Measurements from ENCODE around the gene ZSWIM4.
"Not testable (repeated sequence)": the region's sequence is repeated elsewhere in the genome, so short reads cannot be mapped to it uniquely, and the experiment has no call there.

ZSWIM4 gene

GRCh38 chr19:13794757-13795589 is at the start of gene ZSWIM4:
Gene ZSWIM4 (plus strand): TSS chr19:13795443. CDS start chr19:13795649, 206 bp downstream.
- DNase-seq = peak; percentile 96 to 97

GRCh38 chr19:13747098-13747453 is 48.2 kb upstream of the ZSWIM4 start:
- DNase-seq = no peak

- peak; percentile 23 to 36 for DNase-seq
Measured at GRCh38 chr19:13748169-13748828, 46.9 kb upstream of the ZSWIM4 start.

GRCh38 chr19:13751436-13751835 is 43.8 kb upstream of the ZSWIM4 start:
- no peak for DNase-seq

DNA sequence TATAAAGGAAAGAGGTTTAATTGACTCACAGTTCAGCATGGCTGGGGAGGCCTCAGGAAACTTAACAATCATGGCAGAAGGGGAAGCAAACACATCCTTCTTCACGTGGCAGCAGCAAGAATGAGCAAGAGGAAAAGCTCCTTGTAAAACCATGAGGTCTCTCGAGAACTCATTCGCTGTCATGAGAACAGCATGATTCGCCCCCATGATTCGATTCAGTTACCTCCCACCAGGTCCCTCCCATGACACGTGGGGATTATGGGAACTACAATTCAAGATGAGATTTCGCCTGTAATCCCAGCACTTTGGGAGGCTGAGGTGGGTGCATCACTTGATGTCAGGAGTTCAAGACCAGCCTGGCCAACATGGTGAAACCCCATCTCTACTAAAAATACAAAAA is 41.6 kb upstream of the ZSWIM4 start:
- not testable (repeated sequence) for DNase-seq

GRCh38 chr19:13756210-13756609 is 39.0 kb upstream of the ZSWIM4 start:
- no peak for DNase-seq

- DNase-seq = no peak
Measured at GRCh38 chr19:13757805-13758772, 37.2 kb upstream of the ZSWIM4 start.

DNA sequence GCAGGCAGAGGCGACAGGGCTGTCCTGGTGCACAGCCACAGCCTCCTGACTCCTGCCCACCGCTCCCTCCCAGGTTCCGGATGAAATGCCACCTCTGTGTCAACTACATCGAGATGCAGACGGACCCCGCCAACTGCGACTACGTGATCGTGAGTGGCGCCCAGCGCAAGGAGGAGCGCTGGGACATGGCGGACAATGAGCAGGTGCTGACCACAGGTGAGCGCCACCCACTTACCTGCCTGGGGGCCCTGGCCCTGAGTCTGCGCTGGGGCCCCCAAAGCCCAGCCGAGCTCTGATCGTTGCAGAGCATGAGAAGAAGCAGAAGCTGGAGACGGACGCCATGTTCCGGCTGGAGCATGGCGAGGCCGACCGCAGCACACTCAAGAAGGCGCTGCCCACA is 36.4 kb upstream of the ZSWIM4 start:
- DNase-seq = no peak

- DNase-seq = no peak
Measured at GRCh38 chr19:13761423-13761822, 33.8 kb upstream of the ZSWIM4 start.

DNA sequence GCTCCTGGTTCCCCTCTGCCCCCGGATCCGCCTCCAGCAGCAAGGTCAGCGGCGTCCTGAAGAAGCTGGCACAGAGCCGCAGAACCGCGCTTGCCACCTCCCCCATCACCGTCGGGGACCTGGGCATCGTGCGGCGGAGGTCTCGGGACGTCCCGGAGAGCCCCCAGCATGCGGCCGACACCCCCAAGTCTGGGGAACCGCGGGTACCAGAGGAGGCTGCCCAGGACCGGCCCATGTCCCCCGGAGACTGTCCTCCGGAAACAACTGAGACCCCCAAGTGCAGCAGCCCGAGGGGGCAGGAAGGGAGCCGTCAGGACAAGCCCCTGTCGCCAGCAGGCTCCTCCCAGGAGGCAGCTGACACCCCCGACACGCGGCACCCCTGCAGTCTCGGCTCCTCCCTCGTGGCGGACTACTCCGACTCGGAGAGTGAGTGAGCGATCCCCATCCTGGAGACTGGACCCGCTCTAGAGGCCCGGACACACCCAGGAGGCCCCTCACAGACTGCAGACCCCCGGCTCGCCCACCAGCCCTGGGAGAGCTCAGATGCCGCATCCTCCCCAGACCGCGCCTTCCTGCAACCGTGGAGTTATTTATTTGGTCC is 32.5 kb upstream of the ZSWIM4 start:
- no peak for DNase-seq

GRCh38 chr19:13763265-13763664 is 32.0 kb upstream of the ZSWIM4 start:
- DNase-seq = no peak

GRCh38 chr19:13764101-13764807 is 31.0 kb upstream of the ZSWIM4 start, which contains the start of gene MRI1:
Gene MRI1 (plus strand): TSS chr19:13764522. CDS start chr19:13764589, 67 bp downstream.
- DNase-seq = peak; percentile 54 to 72

DNA sequence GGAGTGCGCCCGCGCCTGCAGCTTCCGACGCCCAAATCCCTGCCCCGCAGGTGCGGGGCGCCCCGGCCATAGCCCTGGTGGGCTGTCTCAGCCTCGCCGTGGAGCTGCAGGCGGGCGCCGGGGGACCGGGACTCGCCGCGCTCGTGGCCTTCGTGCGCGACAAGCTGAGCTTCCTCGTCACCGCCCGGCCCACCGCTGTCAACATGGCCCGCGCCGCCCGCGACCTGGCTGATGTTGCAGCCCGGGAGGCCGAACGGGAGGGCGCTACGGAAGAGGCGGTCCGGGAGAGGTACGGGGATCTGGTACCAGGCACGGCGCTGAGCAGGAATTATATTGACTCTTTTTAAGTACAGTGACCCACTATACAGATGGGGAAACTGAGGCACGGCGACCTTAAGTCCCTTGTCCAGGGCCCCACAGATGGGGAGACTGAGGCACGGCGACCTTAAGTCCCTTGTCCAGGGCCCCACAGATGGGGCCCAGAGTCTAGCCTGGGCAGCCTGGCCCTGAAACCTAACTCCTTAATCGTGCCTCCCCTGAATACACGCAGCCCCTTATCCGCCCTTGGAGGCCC is 30.3 kb upstream of the ZSWIM4 start:
- DNase-seq = peak in 1 of 2 donors; percentile 40

DNA sequence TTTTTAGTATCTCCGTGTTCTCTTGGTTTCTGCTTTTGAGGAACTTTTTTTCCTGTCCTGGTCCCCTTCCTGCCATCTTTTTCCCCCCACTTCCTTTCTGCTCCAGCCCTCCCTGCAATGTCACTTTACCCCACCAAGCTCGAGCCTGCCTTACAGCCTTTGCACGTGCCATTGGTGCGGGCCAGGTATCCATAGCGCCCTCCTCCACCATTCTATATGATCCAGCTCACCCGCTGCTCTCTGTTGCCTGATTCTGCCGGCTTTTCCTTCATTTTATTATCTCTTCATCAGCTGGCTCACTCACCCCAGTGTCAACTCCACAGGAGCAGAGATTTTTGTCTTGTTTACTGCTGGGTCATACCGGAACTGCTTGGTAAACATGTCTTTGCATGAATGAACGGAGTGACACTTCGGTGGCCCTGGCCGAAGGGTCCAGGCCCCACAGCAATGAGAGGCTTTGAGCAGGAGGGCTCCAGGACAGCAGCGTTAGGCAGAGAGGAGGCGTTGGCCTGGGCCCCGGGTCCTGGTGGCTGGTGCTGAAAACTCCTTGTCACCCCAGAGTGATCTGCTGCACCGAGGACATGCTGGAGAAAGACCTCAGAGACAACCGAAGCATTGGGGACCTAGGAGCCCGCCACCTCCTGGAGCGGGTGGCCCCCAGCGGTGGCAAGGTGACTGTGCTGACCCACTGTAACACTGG is 29.7 kb upstream of the ZSWIM4 start:
- DNase-seq = no peak

DNA sequence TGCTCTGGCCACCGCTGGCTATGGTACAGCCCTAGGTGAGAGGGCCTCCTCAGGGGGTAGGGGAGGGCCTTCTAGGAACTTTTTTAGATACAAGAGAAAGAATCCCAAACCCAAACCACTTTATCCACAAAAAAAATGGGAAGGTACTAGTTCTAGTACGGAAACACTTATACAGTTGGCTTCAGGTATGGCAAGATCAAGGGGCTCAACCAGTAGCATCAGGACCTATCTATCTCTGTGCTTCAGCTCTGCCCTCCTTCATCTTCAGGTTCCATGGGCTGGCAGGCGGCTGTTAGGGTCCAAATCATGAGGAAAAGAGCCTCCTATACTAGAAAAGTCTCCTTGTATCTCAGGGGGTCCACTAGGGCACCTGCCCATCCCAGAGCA is 29.2 kb upstream of the ZSWIM4 start:
- no peak for DNase-seq

GRCh38 chr19:13768510-13768909 is 26.7 kb upstream of the ZSWIM4 start:
- DNase-seq = no peak

DNA sequence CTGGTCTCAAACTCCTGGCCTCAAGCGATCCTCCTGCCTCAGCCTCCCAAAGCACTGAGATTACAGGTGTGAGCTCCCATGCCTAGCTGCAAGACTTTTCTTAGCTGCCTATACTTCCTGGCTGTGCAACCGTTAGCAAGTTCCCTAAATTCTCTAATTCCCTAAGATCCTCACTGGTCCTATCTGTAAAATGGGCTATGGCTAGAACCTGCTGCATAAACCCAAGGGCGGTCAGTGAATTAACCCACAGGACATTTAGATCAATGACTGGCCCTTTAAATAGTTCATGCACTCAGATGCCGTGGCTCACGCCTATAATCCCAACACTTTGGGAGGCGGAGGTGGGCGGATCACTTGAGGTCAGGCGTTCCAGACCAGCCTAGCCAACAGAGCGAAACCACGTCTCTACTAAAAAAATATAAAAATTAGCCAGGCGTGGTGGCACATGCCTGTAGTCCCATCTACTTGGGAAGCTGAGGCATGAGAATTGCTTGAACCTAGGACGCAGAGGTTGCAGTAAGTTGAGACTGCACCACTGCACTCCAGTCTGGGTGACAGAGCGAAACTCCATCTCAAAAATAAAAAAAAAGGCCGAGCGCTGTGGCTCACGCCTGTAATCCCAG is 25.1 kb upstream of the ZSWIM4 start:
- no peak for DNase-seq

DNA sequence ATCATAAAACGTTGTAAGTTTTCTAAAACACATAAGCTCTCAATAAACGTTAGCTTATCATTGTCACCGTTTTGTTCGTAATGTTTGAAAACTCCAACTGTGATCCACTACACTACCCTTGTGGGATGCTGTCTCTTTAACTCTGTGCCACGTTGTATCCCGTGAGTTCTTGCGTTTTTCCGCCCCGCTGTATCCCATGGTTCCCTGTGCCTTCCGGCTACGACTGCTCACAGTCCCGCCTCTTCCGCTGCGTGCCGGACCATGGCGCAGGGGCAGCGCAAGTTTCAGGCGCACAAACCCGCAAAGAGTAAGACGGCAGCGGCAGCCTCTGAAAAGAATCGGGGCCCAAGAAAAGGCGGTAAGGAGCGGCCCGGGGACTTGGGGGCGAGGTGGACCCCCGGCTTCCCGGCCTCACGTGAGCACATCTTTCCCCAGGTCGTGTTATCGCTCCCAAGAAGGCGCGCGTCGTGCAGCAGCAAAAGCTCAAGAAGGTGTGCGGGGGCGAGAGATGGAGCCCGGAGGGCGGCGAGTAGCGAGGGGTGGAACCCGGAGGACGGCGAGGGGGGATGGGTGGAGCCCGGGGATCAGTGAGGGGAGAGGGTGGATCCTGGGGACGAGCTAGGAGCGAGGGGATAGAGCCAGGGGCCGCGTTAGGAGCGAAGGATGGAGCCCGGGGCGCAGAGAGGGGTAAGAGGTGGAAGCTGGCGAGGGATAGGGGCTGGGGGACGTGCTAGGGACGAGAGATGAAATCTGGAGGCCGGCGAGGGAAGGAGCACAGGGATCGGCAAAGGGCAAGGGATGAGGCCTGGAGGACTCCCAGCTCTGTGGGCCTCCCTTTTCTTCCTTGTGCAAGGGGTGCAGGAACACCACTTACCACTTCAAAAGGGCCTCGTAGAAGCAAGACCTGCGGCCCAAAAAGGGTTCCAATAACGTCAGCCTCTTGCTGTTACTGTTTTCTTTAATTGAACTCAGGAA is 20.7 kb upstream of the ZSWIM4 start, which contains the start of gene C19orf53:
TSS of gene C19orf53 (plus strand) at position 240 of the 975 bp plus-strand sequence. CDS start at position 262, 22 bp downstream.
- DNase-seq = peak; percentile 87 to 91

DNA sequence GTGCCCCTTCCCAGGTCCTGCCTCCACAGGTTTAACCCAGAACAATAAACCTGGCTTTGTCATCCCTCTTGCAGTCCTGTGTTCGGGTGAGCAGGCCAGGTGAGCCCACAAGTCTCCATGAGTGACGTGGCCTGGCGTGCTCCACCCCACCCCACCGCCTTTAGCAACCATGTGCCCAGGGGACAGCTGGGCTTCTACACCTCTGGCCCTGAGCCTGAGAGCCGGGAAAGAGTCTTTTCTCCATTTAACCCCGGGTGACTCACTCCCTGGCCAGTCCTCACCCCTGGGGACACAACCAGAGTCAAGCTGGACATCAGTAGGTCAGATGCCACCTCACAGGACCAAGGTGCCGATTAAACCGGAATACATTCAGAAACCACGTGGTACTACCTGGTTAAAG is 16.8 kb upstream of the ZSWIM4 start:
- no peak for DNase-seq
